CD4-positive, alpha-beta T cell treated with Interferon alpha-2 for 1 hour (primary cell): ENCODE measurements around the gene TMEM60.
A peak's percentile ranks its signal among the peaks of the same experiment; 100 is the strongest.
"Not testable (repeated sequence)": the region's sequence is repeated elsewhere in the genome, so short reads cannot be mapped to it uniquely, and the experiment has no call there.

Source experiments
- DNase-seq, 2 donors: peaks; one replicate each; pipeline ENCODE4 v3.0.0-alpha.2; 2020 to 2022

TMEM60 gene

GRCh38 chr7:77811516-77812289, 13.5 kb upstream of the TMEM60 start:
- DNase-seq: no peak

- no peak for DNase-seq
Measured at GRCh38 chr7:77808517-77808916, 10.3 kb upstream of the TMEM60 start.

- DNase-seq: no peak
Measured at GRCh38 chr7:77806425-77806824, 8.2 kb upstream of the TMEM60 start.

GRCh38 chr7:77802557-77803405, 4.5 kb upstream of the TMEM60 start:
- DNase-seq: peak in 1 of 2 donors; percentile 57

- DNase-seq: no peak
Measured at GRCh38 chr7:77800730-77801129, 2.5 kb upstream of the TMEM60 start.

- DNase-seq: peak in 1 of 2 donors; percentile 21
Measured at GRCh38 chr7:77800158-77800557, 1.9 kb upstream of the TMEM60 start.

- DNase-seq: peak in 1 of 2 donors; percentile 33
Measured at GRCh38 chr7:77799078-77799964, 1.1 kb upstream of the TMEM60 start.

GRCh38 chr7:77797734-77798393, 370 bp downstream of the TMEM60 start:
- DNase-seq: no peak

- DNase-seq: no peak
Measured at GRCh38 chr7:77796960-77797359, 1.3 kb downstream of the TMEM60 start.

- DNase-seq: no peak
Measured at GRCh38 chr7:77796109-77796508, 2.1 kb downstream of the TMEM60 start.

- DNase-seq: no peak
Measured at GRCh38 chr7:77794000-77794399, 4.2 kb downstream of the TMEM60 start.

- no peak for DNase-seq
Measured at GRCh38 chr7:77791956-77792355, 6.3 kb downstream of the TMEM60 start.

GRCh38 chr7:77791336-77791735, 6.9 kb downstream of the TMEM60 start:
- DNase-seq: no peak

- no peak for DNase-seq
Measured at GRCh38 chr7:77788327-77788902, 9.8 kb downstream of the TMEM60 start.

- DNase-seq: no peak
Measured at GRCh38 chr7:77786741-77787140, 11.5 kb downstream of the TMEM60 start.

GRCh38 chr7:77786018-77786417, 12.2 kb downstream of the TMEM60 start:
- DNase-seq: no peak

GRCh38 chr7:77784426-77784825, 13.8 kb downstream of the TMEM60 start:
- not testable (repeated sequence) for DNase-seq

GRCh38 chr7:77783545-77783944, 14.7 kb downstream of the TMEM60 start:
- DNase-seq: no peak

- DNase-seq: no peak
Measured at GRCh38 chr7:77783111-77783510, 15.1 kb downstream of the TMEM60 start.

GRCh38 chr7:77782383-77782782, 15.9 kb downstream of the TMEM60 start:
- DNase-seq: no peak

- no peak for DNase-seq
Measured at GRCh38 chr7:77778535-77778934, 19.7 kb downstream of the TMEM60 start.

- DNase-seq: no peak
Measured at GRCh38 chr7:77771901-77772300, 26.3 kb downstream of the TMEM60 start.
